Measurements from ENCODE around the gene PLEKHG7. TPM values are rescaled to one million over a fixed set of nuclear protein-coding genes. Genes with fewer than 3 reads are reported as not detected.
"Not testable (repeated sequence)": the region's sequence is repeated elsewhere in the genome, so short reads cannot be mapped to it uniquely, and the experiment has no call there.

The PLEKHG7 gene
- total and polyA plus RNA-seq, 2 of the 8 experiments (the other 6 are each of a cell fraction or from before 2014, with no cell fraction given): not detected

DNA sequence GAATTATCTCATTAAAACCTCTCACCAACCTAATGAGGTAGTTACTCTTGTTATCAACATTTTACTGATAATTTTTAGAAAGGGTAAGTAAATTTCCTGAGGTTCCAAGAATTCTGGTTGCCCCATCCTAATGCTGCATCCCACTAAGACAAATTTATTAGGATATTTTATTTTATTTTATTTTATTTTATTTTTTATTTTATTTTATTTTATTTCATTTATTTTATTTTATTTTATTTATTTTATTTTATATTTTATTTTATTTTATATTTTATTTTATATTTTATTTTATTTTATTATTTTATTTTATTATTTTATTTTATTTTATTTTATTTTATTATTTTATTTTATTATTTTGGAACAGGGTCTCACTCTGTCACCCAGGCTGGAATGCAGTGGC, 46.9 kb downstream of the PLEKHG7 start:
- POLR2A ChIA-PET (ENCODE audit: partially characterized antibody); H3K4me2 ChIP-seq (ENCODE audit: insufficient read depth in 1 of 2, low read depth in 2 of 2, low read length in 2 of 2); DNase-seq (ENCODE audit: low read depth in 1 of 2, low spot score in 2 of 2); H4K8ac ChIP-seq (ENCODE audit: extremely low read depth, insufficient read depth, low read length); H2BK12ac ChIP-seq (ENCODE audit: low read depth, low read length); H3K4me3 ChIP-seq (ENCODE audit: extremely low read depth in 1 of 4, insufficient read depth in 2 of 4, low read depth in 3 of 4, low read length in 4 of 4); H3K18ac ChIP-seq (ENCODE audit: extremely low read depth, low read length); H2BK5ac ChIP-seq (ENCODE audit: low read depth, low read length); H3K79me1 ChIP-seq (ENCODE audit: low read depth, low read length); H3K36me3 ChIP-seq (ENCODE audit: control insufficient read depth in 2 of 4, insufficient read depth in 4 of 4, low read length in 3 of 4); H3K14ac ChIP-seq (ENCODE audit: insufficient read length); H2AFZ ChIP-seq (ENCODE audit: low read length); H3K56ac ChIP-seq (replicated peaks; ENCODE audit: insufficient read length, low read depth, low read length); H2BK15ac ChIP-seq (ENCODE audit: low read length); H3K27me3 ChIP-seq (replicated peaks in 1 of 4; ENCODE audit: control insufficient read depth in 3 of 4, extremely low read depth in 1 of 4, insufficient read depth in 3 of 4, low read length in 3 of 4); FAIRE-seq; CTCF ChIA-PET (ENCODE audit: partially characterized antibody); H3K9me3 ChIP-seq (ENCODE audit: insufficient read depth in 2 of 2, low read depth in 1 of 2, low read length in 1 of 2); H3K23ac ChIP-seq (ENCODE audit: insufficient read length); H3K79me2 ChIP-seq (ENCODE audit: control insufficient read depth in 1 of 2, insufficient read depth in 2 of 2, low read length in 2 of 2); H4K5ac ChIP-seq (ENCODE audit: insufficient read length, low read depth, low read length); H2BK120ac ChIP-seq (replicated peaks; ENCODE audit: low read depth, low read length); H2AK5ac ChIP-seq (ENCODE audit: low read depth, low read length); H4K20me1 ChIP-seq (replicated peaks in 1 of 2; ENCODE audit: control insufficient read depth in 1 of 2, insufficient read depth in 2 of 2, low read length in 2 of 2); H3K9ac ChIP-seq (replicated peaks in 1 of 4; ENCODE audit: extremely low read depth in 1 of 4, low read depth in 3 of 4, low read length in 3 of 4); H2BK20ac ChIP-seq (ENCODE audit: low read length); H4K91ac ChIP-seq (replicated peaks; ENCODE audit: insufficient read length, low read length); H3K23me2 ChIP-seq (ENCODE audit: low read depth, low read length); H3K4ac ChIP-seq (replicated peaks; ENCODE audit: insufficient read length, low read depth, low read length); H3K4me1 ChIP-seq (replicated peaks in 1 of 4; ENCODE audit: control insufficient read depth in 3 of 4, insufficient read depth in 4 of 4, low read length in 3 of 4); H3K27ac ChIP-seq (ENCODE audit: low read depth, low read length): not testable (repeated sequence)

Measured in H1 (cell line).